Testis (tissue), 2 donors: ENCODE data around the gene PLCB1.

Experiments used
- POLR2A ChIP-seq: fragments of 450-650 bp; IDR thresholded peaks from one replicate; pipeline ENCODE4 v1.6.1; 2017; ENCODE audit warnings: antibody characterized with exemption, mild to moderate bottlenecking, moderate library complexity
- TF ChIP-seq, protein P1 (sequence below), 3 experiments: fragments of 450-650 bp in 2 of 3; fragments of 200-600 bp in 1 of 3; sonication (generic) in 1 of 3; IDR thresholded peaks; one replicate each; pipeline ENCODE4 v1.5.1; 2016 to 2019; ENCODE audit warnings: antibody characterized with exemption in 3 of 3, mild to moderate bottlenecking in 2 of 3, moderate library complexity in 1 of 3

DNA sequence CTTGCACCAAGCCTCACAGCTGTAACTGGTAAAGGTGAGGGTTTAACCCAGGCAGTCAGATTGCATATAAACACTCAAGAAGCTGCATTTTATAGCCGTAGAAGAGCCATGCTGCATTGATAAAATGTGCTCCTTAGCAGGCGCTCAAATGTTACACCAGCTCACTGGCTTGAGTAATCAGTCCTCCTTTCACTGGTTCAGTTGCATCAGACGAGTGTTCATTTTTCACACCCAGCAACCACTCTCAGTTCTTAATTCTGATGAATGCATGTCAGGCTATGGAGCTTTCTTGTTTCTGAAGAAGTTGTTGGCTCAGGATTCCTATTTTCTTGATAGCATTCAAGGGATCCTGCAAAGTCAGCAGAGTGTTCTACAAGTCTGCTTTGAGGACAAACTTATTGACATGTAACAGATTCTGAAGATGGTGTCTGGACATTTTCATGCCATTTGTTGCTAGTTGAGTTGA, 198.3 kb downstream of the PLCB1 start:
- TF ChIP-seq, protein P1, sequence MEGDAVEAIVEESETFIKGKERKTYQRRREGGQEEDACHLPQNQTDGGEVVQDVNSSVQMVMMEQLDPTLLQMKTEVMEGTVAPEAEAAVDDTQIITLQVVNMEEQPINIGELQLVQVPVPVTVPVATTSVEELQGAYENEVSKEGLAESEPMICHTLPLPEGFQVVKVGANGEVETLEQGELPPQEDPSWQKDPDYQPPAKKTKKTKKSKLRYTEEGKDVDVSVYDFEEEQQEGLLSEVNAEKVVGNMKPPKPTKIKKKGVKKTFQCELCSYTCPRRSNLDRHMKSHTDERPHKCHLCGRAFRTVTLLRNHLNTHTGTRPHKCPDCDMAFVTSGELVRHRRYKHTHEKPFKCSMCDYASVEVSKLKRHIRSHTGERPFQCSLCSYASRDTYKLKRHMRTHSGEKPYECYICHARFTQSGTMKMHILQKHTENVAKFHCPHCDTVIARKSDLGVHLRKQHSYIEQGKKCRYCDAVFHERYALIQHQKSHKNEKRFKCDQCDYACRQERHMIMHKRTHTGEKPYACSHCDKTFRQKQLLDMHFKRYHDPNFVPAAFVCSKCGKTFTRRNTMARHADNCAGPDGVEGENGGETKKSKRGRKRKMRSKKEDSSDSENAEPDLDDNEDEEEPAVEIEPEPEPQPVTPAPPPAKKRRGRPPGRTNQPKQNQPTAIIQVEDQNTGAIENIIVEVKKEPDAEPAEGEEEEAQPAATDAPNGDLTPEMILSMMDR (IDR thresholded peaks at IDR 0.05), result no peak
- no peak for TF ChIP-seq POLR2A
